Stimulated activated CD4-positive, alpha-beta T cell treated with anti-CD3 and anti-CD28 coated beads, TNF-alpha, amount 100 ng/mL, for 24 hours (primary cell): ENCODE results near the gene KDM5C.
A peak's percentile ranks its signal among the peaks of the same experiment; 100 is the strongest.

Experiments used
- DNase-seq, 3 experiments: peaks; one replicate each; pipeline ENCODE4 v3.0.0-alpha.2; 2020; ENCODE audit warnings: low read depth in 3 of 3

Gene KDM5C

DNA sequence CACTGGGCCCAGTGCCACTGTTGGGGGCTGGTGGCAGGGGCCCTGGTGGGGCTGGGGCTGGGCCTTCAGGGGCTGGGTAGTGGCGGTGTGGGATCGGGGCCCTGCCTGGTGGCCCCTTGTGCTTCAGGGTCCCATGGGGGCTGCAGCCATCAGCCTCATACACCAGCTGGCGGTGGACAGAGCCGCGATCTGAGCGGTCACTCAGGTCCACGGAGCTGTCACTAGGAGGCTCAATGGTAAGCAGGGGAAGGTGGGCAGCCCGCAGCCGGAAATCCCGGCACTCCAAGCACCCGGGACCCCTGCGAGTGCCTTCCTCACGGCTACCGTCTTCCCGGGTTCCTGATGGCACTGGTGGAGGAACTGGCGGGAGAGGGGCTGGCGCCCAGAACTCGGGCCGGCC, 25.5 kb upstream of the KDM5C start:
- DNase-seq, result no peak

DNA sequence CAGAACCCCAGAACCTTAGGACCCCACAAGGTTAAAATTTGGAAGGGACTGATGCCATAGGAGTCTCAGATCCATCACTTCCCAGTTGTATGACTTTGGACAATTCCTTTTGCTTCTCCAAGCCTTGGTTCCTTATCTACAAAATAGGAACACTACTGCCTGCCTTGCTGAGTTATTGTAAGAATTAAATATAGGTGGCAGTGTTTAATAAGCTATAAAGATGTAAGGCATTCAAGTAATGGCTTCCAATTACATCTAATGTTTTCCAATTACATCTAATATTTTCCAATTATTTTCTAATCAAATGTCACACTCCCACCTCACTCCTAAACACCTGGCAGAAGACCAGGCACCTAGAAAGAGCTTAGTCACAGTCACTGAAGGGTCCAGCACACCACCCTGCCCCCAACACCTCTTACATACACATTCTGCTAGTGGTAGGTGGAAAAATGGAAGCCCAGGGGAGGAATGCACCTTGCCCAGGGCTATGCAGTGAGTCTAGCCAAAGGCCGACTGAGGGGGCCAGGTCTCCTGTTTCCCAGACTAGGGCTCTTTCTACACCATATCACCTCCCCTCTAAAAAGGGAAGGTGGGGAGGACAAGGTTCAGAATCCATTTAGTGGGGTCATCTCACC, 24.5 kb upstream of the KDM5C start:
- DNase-seq, result no peak

DNA sequence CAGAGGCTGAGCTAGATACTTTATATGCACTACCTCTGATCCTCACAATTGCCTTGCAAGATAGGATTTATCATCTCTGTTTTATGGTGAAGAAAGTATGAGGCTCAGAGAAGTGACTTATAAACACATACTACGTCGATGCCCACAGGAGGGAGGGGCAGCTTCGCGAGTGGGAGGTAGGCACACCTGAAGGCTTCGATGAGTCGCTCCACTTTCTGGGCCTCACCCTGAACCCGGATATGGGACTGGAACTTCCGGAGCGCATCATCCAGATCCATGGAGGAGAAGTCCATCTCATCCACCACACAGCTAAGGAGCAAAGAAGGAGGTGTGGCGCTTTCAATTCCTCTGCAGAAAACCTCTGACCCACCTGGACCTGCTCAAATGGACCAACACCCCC, 22.9 kb upstream of the KDM5C start:
- no peak for DNase-seq

GRCh38 chrX:53246231-53246630, 21.2 kb upstream of the KDM5C start:
- no peak for DNase-seq

DNA sequence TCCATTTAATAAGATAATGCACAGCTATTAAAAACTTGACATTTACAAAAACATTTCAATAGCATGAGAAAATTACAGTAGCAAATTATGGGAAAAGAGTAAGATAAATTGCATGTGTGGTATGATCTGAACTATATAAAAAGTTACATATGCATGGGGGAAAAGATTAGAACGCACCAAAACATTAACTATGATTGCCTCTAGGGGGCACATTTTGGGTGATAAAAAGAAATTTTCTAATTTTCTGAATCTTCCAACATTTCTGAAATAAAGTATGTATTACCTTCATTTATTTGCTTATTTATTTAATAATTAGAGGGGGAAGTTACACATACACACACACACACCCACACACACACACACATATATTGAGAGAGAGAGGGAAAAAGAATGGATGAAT, 19.6 kb upstream of the KDM5C start:
- no peak for DNase-seq

- DNase-seq, result no peak
Observed at GRCh38 chrX:53242310-53242709, 17.3 kb upstream of the KDM5C start.

DNA sequence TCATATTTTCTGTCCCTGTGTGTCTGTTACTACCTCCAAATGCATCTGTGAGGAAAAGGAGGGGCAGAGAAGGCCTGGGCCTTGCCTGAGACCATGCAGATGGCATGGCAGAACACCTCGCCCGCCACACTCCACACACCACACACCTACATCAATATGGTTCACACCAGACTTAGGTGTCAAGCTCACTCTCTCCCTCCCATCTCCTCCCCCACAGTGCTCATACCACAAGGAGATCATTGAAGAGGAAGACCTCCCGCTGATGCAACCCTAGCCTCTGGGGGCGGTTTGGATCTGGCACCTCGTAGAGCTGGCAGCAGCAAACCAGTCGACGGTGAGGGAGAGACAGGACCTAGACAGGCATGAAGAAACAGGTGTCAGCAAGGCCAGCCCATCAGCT, 16.6 kb upstream of the KDM5C start:
- no peak for DNase-seq

- DNase-seq, result peak in 1 of 3 experiments; percentile 50
Observed at GRCh38 chrX:53239474-53239873, 14.5 kb upstream of the KDM5C start.

GRCh38 chrX:53237056-53237455, 12.0 kb upstream of the KDM5C start:
- DNase-seq, result no peak

DNA sequence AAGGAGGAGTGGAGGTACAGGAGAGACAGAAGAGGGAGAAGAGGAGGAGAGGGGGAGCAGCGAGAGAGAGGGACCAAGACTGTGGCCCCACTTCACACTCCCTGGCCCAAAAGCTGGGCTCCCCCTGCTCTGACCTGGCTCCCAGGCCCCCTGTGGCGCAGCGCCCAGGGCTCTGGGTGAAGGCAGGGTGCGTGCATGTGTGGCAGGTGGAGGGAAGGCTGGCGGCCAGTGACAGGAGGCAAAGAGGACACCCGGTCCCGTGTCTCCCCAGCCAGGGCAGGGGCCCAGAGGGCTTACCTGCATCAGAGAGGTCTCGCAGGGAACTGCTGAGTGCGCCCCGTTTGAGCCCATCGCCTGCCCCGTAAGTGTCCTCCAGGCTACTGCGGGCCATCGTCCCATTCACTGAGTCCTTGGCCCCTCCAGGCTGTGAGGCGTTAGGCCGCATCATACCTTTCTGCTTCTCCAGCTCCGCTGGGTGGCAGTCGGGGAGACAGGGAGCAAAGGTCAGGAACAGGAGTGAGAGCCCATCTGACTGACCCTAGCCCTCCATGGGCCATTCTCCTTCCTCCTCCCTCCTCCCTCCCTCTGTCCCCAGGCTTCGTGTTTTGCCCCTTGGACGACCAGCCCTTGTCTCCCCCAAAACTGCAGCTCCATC, 11.1 kb upstream of the KDM5C start:
- no peak for DNase-seq

GRCh38 chrX:53235566-53235965, 10.6 kb upstream of the KDM5C start:
- no peak for DNase-seq

DNA sequence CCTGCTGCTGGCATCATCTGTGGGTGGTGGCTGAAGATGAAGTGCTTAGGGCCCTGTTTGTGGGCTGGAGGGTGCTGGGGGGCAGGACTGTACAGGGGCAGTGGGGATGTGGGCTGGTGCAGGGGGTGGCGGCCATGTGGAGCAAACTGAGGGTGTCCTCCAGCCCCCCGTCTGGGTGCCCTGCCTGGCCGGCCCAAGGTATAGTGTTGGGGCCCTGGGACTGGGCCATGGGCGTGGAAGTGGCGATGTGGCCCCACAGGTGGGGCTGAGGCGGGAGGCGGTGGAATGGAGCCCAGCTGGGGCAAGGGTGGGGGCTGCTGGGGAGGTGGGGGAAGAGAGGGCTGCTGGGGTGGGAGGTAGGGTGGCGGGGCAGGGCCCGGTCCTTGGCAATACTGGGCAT, 9.5 kb upstream of the KDM5C start:
- no peak for DNase-seq

DNA sequence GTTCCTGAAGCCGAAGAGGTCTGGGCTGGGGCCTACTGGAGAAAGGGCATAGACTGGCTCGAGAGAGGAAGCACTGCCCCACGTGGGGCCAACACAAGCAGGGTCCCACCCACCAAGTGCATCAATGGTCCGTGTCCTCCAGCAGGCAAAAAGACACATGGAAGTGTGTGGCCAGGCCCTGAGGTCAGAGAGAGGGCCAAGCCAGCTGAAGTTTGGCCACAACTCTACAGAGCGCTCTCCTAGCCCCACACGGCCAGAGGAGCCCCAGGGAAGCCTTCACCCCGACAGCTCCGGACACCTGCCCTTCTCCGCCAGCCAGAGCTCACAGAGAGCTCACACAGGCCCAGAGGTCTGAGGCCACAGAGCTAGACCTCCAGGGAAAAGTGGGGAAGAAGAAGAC, 8.5 kb upstream of the KDM5C start:
- no peak for DNase-seq

- no peak for DNase-seq
Observed at GRCh38 chrX:53230116-53230515, 5.1 kb upstream of the KDM5C start.

DNA sequence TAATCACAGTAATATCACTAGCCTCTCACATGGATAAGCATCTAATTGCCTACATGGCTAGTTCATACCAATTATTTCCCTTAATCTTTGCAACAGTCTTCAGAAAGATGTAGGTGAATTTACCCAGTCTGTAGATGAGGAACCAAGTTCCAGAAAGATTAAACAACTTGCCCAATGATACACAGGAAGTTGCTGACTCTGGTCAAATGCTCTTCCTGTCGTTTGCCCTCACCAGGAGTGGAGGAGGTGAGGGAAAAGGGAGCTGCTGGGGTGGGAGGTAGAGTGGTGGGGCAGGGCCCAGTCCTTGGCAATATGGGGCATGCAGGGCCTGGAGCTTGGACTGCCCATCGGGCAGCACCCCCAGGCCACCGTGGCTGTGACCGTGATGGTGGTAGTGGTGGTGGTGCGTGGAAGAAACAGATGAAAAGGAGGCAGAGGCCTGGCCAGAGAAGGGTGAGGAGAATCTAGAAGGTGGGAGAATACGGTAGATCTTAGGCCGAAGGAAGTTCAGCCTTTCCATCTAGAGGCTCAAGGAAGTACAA, 2.3 kb upstream of the KDM5C start:
- DNase-seq, result no peak

- no peak for DNase-seq
Observed at GRCh38 chrX:53223955-53224859, 800 bp downstream of the KDM5C start.

DNA sequence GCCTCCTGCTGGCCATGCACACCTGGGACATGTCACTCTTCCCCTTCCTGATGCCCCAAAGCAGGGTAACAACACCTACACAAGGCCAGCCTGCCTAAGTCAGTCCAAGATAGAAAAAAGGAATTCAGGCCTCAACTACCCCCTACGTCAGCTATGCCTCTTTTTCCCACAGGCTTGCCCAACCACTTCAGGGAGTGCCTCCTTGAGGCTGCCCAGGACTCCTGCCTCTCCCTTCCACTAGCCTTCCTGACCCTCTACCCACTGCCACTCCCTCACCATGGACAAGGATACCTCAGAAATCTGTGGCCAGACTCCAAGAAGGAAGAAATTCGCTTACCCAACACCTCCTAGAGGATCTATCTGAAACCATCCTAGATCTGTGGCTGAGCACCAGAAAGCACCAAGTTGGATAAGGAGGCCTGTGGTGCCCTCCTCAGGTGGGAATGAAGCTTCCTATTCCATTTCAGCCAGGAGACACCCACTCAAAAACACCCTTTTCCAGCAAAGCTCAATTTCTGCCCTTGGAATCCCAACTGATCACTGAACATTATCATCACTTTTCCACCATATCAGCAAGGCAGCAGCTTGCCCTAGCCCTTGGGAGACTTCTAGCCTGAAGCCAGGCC, 1.8 kb downstream of the KDM5C start:
- no peak for DNase-seq

DNA sequence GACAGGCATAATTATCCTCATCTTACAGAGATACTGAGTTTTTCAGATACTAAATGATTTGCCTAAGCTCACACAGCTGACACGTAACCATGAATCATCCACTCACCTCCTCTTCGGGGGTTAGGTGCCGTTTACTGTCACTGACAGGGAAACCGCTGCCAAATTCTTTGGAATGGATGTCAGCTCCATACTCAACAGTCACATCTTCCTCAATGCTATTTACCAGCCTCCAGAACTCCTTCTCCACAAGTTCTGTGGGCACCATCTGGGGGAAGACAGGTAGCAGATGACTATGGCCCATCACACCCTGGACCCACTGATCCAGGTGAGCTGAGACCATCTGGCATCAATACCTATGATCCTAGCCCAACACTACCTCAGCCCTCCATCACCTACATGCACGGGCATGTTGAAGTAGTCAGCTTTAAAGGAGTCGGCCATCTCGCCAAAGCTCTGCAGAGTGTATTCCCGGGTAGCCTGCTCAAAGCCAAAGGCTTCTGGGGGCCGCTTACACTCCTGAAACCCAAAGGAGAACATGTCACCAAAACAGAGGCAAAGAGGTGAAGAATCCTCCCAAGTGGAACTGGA, 13.5 kb downstream of the KDM5C start:
- no peak for DNase-seq

- DNase-seq, result no peak
Observed at GRCh38 chrX:53196678-53197077, 28.3 kb downstream of the KDM5C start.

DNA sequence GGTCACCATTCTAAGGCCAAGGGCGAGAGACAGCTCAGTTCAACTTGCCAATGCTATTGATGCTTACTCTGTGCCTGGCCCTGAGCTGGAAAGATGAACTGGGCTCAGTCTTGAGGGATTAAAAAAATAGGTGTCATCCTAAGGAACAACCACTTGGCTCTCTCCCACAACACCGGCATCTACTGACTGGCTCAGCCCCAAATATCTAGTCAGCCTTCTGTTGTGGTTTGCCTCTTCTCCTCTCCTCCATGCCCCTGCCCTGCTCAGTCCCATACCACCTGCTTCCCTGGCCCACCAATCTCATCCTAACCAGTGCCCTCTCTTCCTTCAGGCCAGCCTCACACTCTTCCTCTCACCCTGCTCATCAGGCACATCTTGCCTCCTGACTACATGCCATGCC, 29.6 kb downstream of the KDM5C start:
- DNase-seq, result no peak

- no peak for DNase-seq
Observed at GRCh38 chrX:53194308-53194707, 30.7 kb downstream of the KDM5C start.

DNA sequence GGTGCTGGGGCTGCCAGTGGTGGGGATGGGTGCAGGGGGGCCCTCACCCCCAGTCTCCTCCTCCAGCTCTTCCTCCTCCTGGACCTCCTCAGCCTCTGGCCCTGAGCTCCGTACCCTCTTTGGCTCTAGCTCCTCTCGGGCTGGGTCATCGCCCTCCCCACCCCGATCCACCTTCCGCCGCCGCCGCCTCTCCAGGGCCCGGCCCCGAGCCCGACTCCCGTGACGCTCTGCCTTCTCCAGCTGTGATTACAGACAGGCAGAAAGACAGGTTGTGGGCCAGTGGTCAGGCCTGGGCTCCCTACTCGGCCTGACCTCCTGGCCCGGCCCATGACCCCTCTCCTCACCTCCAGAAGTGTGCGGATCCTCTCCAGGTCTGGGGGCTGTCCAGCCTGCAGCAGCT, 31.9 kb downstream of the KDM5C start:
- no peak for DNase-seq
